Stimulated activated CD4-positive, alpha-beta T cell treated with anti-CD3 and anti-CD28 coated beads, Interleukin-4, amount 100 ng/mL, for 48 hours (primary cell): ENCODE results near the gene ARMCX2.
"Not testable (repeated sequence)": the region's sequence is repeated elsewhere in the genome, so short reads cannot be mapped to it uniquely, and the experiment has no call there.

Source experiments
- DNase-seq, 2 donors: peaks; one replicate each; pipeline ENCODE4 v3.0.0-alpha.2; 2020; ENCODE audit warnings: low read depth in 2 of 2

ARMCX2 gene

DNA sequence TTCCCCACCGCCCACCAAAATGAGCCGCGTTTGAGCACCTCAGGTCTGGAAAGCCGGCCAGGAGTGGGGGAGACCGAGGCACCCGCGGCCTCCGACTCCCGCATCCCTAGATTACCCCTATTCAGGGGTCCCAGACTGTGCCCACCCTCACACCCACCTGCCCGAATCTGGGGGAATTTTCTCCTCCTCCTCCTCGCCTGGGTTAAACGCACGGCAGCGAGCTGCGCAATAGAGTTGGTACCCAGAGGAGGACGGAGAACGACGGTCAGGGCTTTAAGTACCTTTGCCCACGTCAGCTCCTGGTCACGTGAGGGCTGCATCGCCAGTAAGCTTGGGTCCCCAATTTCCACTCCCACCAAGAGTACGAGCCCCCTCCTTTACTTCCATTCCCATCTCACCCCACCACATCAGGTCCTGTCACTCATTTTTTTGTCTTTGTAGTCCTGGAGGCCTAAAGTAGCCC is at the start of gene ARMCX2:
TSS of gene ARMCX2 (minus strand) at position 250 of the 463 bp plus-strand sequence. CDS start 2,262 bp downstream, outside the sequence.
- no peak for DNase-seq

DNA sequence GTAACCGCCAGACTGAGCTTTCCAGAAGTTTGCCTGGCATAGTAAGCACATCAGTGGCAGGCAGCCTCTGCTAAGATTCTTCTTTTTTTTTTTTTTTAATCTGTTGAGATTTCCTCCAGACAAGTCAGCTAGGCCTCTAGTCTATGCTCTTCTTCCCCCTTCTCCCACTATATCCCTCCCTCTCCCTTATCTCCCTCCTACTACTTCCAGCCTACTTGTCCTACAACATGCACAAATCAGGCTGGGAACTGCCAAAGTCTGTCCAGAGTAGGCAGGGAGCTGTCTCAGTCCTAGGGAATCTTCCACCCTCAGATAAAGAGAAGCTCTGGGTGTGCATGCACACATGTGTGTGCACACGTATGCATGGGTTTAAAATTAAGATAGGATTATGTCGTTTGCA is 49.7 kb upstream of the ARMCX2 start:
- DNase-seq: no peak

DNA sequence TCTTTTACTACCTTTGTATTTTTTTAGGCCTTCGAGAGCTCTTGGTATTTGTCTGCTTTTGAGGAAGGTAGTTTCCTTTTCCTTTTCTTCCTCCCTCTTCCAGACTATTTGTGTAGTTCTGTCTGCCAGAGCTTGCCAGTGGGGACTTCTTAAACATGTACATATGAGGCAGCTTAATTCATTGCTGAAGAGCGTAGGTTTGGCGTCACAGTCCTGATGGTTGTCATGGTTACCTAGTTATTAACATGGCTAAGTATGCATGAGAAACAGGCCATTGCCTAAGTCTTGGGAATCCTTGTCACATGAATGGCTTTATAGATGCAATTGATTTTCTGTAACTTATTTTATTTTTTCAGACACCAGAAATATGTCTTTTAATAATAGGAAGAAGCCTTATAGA is 48.5 kb upstream of the ARMCX2 start:
- no peak for DNase-seq

DNA sequence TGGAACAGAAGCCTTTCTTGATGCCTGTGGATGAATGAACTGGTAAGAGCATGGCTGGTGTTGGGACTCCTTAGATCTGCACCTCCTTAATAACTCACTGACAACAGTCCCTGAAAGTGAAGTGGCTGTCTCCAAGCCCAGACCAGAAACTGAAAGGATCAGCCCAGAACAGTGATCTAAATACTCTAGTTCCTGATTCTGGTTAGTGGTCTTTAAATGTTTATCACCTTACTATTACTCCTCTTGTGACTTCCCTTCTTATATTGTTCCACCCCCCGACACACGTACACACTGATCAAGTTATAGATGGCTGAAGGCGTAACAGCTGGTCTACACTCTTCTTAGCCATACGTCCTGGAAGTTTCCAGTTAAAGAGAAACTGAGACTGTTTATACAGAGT is 33.8 kb upstream of the ARMCX2 start:
- no peak for DNase-seq

DNA sequence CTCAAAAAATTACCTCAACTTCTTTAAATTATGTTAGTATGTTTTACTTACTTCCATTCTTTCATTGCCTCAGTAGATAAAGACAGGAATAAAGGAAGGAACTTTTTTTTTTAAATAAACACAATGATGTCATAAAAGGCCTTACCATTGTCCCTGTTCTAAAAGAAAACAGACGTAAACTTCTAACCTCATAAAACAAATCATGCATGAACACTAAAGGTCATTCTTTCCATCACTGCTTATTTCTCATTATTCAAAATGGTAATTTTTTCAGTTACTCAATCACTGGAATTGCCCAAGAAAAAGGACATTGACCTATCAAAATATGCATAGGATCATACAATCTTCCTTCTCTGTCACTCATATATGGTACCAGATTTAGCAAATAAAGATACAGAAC is 32.2 kb upstream of the ARMCX2 start:
- no peak for DNase-seq

DNA sequence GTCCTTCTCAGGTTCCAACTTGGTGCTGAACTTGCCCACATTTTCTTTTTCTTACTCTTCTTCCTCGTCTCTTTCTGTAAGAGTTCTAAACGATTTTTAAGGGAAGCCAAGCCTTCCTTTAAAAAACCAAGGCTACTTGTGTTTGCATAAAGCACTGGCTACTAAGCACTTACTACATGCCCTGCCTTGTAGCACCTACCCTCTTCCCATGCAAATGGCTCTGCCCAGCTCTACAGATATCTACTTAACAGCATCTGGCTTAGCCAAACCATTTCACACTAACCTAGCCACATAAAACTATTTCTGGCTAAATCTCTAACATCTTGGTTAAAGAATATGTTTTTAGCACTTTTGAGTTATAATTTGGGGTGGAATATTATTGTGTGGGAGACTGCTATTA is 26.9 kb upstream of the ARMCX2 start:
- DNase-seq: no peak

DNA sequence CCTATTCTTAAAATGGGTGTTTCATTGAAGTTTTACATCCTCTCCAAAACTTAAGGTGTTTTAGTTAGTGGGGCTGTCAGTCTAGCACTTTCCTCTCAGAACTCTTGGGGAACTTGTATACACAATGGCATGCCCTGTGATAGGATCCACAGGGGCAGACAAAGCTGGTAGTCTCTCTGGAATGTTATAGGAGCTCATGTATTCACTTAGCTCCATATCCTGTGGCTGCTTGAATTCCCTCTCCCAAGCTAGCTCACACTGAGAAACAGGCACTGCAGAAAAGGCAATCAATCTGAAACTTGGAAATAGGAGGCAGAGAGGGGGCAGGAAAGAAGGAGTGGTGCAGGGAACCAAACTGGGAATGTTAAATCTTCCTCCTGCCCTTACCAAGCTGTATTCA is 26.3 kb upstream of the ARMCX2 start:
- DNase-seq: no peak

DNA sequence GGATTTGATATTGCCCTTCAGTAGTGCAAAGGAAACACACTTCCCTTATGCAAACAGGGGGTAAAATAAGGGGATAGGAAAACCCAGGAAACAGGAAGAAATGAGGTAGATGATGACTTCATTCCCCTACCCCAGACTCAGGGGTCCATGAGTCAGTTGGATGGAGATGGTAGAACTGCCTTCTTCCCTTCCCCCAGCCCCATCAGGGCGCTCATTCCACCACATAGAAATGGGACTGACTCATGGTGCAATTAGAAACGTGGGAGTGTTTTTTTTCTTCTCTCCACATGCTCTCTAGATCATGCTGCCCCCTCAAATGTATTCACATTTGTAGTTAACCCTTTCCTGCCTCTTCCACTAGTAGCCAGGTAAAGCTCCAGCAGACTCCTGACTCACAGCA is 23.1 kb upstream of the ARMCX2 start:
- DNase-seq: no peak

DNA sequence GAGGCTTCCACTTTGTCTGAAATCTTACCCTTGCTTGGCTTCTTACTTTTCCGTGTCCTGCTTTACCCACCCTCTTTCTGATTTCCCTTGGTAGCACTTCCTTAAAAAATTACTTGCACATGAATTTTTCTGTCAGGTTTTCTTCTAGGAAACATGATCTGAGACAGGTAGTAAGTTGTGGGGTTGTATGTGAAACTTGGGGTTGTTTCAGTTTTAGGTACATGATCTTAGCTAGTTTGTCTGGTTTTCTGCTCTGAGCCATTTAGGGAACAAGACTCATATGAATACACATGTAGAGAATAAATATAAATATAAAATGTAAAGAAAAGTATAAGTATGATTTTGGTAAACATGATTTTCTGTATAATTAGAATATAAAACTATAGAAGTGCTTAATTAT is 17.4 kb upstream of the ARMCX2 start:
- no peak for DNase-seq

DNA sequence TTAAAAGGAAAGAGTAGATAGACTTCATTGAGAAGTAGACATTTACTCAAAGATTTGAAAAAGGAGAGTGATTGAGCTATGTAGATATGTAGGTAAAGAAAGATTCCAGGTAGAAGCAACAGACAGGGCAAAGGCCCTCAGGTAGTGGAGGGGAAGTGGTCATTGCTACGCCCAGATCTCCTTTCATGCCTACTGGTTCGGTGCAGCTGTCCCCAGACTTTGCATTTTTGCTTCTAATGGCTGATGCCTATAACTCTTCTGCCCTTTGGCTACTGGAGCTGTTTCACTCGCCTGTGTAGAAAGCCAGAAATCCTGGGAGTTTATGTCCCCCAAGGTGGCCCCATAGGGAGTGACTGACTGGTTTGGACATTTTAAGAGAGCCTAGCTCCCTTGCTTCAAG is 16.9 kb upstream of the ARMCX2 start:
- DNase-seq: no peak

DNA sequence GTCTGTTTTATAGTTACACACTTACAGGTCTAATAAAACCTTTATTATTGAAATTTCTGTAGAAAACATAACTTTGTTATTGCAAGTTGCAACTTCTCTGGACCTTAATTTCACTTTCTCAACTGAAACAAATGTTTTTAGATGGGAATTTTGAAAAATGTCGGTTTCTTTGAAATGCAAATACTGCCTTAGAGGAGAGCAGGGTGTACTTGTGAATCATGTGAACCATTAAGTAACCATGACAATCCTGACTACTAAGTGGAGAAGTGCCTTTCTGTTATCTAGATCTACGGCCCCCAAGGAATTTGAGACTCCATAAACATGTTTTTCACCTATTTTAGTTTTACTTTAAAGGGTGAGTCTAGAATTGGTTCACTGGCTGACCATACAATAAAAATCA is 8.5 kb upstream of the ARMCX2 start:
- DNase-seq: no peak

DNA sequence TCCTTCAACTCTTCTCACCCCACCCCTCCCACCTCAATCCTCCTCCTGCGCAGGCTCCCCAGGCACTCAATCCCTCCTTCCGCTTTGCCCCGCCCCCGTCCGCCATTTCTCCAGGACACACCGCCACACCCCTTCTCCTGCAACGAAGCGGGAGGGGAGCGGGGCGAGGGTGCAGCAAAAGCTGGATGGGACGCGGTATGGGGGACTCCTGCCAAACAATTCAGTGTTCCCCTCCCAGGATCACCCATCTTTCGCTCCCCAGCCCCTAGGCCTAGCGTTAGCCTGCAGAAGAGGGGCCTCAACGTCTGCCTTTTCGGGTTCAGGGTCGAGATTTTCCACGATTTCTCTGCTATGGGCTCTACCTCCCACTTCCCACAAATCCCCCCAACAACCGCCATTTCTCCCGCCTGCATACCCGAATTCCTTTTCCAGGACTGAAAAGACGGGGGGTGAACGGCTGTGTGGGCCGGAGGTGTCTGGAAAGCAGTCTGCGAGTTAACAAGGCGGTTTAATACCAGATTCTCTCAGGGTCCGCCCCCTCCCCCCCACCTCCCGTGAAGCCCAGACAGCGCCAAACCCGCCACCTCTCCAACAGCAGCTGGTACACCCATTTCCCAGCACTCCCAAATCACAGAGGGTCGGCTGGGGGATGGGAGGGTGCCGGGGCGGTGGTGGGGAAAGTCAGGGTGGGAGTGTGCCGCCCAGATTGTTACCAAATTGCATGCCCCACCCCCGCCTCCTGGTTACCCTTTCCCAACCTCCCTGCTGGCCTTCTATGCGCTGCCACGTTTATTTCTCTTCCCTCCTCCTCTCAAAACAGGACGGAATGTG is 774 bp downstream of the ARMCX2 start:
- DNase-seq: peak; percentile 44 to 60

DNA sequence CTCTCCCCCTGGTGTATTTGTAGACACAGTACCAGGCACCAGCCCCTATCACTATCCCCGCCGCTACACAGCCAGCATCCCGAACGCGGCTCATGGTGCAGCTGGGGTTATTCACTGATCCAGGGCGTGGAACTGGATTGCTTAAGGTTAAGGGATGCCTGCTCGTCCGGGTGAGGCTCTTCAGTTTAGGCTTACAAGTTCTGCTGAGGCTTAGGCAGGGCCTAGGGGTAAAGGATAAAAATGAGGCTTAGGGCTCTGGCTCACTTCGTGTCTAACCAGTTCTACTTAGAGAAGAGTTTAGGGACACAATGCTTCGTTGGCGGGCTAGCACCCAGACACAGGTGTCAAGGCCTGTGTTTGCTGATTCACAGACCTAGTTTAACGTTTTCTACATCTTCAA is 2.2 kb downstream of the ARMCX2 start:
- no peak for DNase-seq

DNA sequence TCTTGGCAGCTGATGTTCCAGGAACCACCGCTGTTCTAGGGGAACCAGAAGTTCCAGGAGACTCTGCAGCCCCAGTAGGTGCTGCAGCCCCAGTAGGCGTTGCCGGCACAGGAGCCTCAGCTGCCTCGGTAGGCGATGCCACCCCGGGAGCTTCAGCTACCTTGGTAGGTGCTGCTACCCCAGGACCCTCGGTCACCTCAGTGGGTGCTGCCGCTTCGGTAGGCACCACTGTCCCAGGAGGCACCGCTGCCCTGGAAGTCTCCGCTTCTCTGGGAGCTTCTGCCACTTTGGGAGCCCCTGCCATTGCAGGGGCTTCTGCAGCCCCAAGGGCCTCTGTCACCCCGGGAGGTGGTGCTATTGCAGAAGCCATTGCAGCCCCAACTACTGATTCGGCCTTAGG is 2.8 kb downstream of the ARMCX2 start:
- no peak for DNase-seq

DNA sequence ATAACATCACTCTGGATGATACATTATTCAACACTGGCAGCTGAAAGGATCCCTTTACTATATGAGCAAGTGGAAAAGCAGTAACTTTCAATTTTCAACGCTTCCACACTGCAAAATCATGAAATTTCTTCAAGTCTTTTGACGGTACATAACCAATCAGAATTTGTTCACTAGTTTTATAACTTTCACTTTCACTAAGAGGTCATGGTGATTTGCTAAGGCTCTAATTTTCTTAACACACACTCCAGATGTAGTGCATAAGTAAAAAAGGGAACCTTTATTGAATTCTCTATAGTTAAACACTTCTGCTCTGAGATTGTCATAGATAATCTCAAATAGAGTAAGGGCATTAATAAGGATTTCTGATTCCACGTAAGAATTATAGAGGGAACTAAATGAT is 4.1 kb downstream of the ARMCX2 start:
- no peak for DNase-seq

DNA sequence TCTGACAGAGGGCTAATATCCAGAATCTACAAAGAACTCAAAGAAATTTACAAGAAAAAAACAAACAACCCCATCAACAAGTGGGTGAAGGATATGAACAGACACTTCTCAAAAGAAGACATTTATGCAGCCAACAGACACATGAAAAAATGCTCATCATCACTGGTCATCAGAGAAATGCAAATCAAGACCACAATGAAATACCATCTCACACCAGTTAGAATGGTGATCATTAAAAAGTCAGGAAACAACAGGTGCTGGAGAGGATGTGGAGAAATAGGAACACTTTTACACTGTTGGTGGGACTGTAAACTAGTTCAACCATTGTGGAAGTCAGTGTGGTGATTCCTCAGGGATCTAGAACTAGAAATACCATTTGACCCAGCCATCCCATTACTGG is 11.9 kb downstream of the ARMCX2 start:
- not testable (repeated sequence) for DNase-seq

DNA sequence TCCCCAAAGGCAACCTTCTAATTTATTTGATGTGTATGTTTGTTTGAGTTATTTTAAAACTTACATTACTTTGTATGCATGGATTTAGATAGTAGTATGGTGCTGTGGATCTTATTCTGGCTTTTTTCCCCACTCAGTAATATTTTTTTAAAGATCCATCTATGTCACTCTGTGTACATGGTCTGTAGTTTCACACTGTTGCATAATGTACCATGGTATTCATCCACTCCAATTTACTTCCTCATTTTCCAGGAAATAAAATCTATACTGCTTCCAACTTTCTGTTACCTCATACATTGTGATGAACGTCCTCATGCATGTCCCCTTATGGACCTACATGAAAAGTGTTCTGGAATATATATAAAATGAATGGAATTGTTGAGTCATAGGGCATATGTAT is 17.6 kb downstream of the ARMCX2 start:
- DNase-seq: no peak

DNA sequence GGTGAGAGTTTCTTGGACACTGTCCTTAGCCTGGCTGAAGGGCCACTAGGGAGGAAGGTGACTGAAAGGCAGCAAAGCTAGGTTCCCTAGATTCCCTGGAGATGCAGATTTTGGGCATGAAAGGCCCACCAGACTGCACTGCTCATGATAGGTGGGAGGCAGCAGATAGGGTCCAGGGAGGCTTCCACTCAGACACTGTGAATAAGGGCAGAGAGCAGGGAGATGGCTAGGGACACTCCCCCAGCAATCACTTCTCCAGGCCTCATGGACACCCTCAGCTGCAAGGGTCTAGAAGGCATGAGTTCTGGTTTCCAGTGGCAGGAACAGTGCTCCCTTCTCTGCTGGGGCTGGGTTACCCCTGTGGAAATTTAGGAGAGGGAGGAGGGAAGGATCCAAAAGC is 20.1 kb downstream of the ARMCX2 start:
- DNase-seq: no peak

DNA sequence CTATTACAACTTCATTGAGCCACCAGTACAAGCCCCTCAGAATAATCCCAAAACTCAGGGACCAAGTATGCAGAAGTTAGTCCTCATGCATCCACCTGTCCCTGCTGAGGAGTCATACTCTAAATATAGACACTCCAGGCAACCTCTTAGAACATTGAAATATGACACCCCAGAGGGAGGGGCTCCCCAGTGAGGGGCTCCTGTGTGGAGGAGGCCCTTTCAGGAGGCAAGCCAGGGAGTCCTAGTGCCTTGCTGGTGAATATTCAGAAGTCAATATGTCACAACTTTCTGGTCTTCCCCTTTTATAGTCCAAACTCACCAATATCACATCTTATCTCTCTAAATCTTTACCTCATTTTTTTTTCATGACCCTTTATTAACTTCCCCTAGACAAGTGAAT is 40.3 kb downstream of the ARMCX2 start:
- DNase-seq: no peak

DNA sequence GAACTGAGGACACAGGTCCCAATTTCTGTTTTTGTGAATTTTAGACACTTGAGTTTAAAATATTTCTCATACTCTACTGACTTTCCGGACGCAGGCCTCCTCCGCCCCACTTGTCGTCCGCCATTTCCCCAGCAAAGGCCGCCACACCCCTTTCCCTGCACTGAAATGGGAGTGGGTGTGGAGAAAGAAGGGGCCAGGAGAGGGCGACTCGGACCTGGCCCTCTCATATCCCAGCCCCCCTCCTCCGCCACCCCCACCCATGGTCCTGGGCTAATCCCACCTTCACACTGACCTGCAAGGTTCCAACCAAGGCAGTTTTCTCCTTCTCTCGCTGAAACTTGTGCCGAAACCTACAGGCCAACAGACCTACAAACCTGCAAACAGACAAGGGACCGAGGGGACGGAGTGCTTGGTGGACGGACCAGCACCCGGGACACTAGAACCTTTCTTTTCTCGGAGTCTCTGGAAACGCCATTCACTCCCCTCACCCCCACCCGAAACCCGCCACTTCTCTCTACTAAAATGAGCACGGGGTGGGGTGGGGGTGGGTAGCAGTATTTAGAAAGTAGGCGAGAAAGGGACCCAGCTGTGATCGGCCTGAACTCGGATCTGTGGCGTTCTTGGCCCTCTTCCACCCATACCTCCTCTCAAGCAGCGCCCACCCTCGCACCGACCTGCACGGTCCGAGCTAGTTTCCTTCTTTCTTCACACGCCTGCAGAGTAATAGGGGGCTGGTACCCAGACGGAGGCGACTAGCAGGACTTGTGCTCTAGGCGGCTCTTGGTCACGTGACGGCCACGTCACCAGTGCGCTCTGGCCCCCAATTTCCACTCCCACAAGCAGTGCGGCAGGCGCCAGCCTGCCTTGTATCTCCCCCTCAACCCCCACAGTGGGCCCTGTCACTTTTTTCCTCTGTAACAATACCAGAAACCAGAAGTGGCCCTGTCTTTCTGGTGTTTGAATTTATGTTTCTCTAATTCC is 42.1 kb downstream of the ARMCX2 start, which contains the start of gene ARMCX6:
TSS of gene ARMCX6 (minus strand) at position 790 of the 981 bp plus-strand sequence. CDS start 1,380 bp downstream, outside the sequence.
- peak; percentile 51 to 59 for DNase-seq

DNA sequence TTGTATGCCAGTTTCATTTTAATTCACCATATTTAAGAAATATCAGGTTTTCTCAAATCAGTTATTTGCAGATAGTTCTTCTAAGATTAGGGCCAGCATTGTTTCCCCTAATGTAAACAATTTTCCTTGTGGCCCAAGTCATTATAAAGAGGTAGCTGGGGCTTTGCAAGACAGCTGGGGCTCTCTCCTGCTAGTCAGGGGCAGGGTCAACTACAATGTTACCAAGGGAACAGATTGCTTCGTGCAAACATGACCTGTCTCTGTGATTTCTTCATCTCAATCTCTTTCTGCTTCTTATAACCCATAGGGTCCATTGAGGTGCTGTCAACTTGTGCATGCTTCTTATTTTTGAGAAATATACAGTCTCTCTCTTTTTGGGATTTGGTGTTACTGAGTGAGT is 53.9 kb downstream of the ARMCX2 start:
- no peak for DNase-seq
